GM19463 (cell line): ENCODE data around the gene MOB1A.
"Not testable (repeated sequence)": the region's sequence is repeated elsewhere in the genome, so short reads cannot be mapped to it uniquely, and the experiment has no call there.

Experiments used
- ATAC-seq: cut with Tn5 transposase; IDR thresholded peaks from one replicate; pipeline ENCODE4 v1.9.1; 2021; ENCODE audit warnings: mild to moderate bottlenecking, moderate library complexity; ENCODE audit not compliant: unreplicated experiment

MOB1A gene

GRCh38 chr2:74199275-74199701 lies 20.6 kb upstream of the MOB1A start:
- ATAC-seq = no peak

- peak; percentile 90 for ATAC-seq
Observed at GRCh38 chr2:74198461-74199274, 20.0 kb upstream of the MOB1A start, which contains the start of gene MTHFD2. TSS of gene MTHFD2 (plus strand) at chr2:74198615. CDS start at chr2:74198642, 27 bp downstream.

- ATAC-seq = no peak
Observed at GRCh38 chr2:74198023-74198460, 19.4 kb upstream of the MOB1A start.

GRCh38 chr2:74197049-74197448 lies 18.4 kb upstream of the MOB1A start:
- ATAC-seq = no peak

GRCh38 chr2:74194799-74195198 lies 16.1 kb upstream of the MOB1A start:
- ATAC-seq = no peak

- no peak for ATAC-seq
Observed at GRCh38 chr2:74191596-74192380, 13.1 kb upstream of the MOB1A start.

GRCh38 chr2:74188696-74189095 lies 10.0 kb upstream of the MOB1A start:
- ATAC-seq = no peak

- no peak for ATAC-seq
Observed at GRCh38 chr2:74188018-74188601, 9.4 kb upstream of the MOB1A start.

- not testable (repeated sequence) for ATAC-seq
Observed at GRCh38 chr2:74186706-74187105, 8.0 kb upstream of the MOB1A start.

GRCh38 chr2:74186038-74186437 lies 7.4 kb upstream of the MOB1A start:
- peak; percentile 56 for ATAC-seq

GRCh38 chr2:74183878-74184277 lies 5.2 kb upstream of the MOB1A start:
- no peak for ATAC-seq

GRCh38 chr2:74181739-74182138 lies 3.1 kb upstream of the MOB1A start:
- peak; percentile 30 for ATAC-seq

GRCh38 chr2:74179063-74179865 lies 585 bp upstream of the MOB1A start:
- peak; percentile 0 for ATAC-seq

GRCh38 chr2:74177696-74178095 lies 983 bp downstream of the MOB1A start:
- ATAC-seq = no peak

GRCh38 chr2:74174909-74175308 lies 3.8 kb downstream of the MOB1A start:
- ATAC-seq = no peak

- ATAC-seq = no peak
Observed at GRCh38 chr2:74168739-74169138, 9.9 kb downstream of the MOB1A start.

- no peak for ATAC-seq
Observed at GRCh38 chr2:74164761-74165160, 13.9 kb downstream of the MOB1A start.

- ATAC-seq = no peak
Observed at GRCh38 chr2:74162951-74163350, 15.7 kb downstream of the MOB1A start.

- no peak for ATAC-seq
Observed at GRCh38 chr2:74155830-74156229, 22.8 kb downstream of the MOB1A start.

GRCh38 chr2:74152954-74153353 lies 25.7 kb downstream of the MOB1A start:
- no peak for ATAC-seq
